Activated CD4-positive, alpha-beta memory T cell treated with anti-CD3 and anti-CD28 coated beads for 36 hours (primary cell): Measurements from ENCODE around the gene RAD51D. TPM values are rescaled to one million over a fixed set of nuclear protein-coding genes. Genes with fewer than 3 reads are reported as not detected.

ENCODE experiments used
- CTCF ChIA-PET: fragments of 350-600 bp; sonication (Branson Sonifier 250); formaldehyde crosslinking; loops from one replicate; lab custom pipeline; 2021; ENCODE audit warnings: antibody characterized with exemption, inconsistent platforms; lab: Charles Lee
- POLR2A ChIA-PET: fragments of 350-600 bp; sonication (Branson Sonifier 250); formaldehyde crosslinking; loops from one replicate; lab custom pipeline; 2021; ENCODE audit warnings: antibody characterized with exemption; lab: Charles Lee
- DNase-seq: peaks from one replicate; pipeline ENCODE4 v3.0.0-alpha.2; 2020
- H3K27ac Mint-ChIP-seq: one replicate; pipeline ENCODE4 v1.8.0; 2021; ENCODE audit warnings: mixed read lengths
- H3K27me3 Mint-ChIP-seq: one replicate; pipeline ENCODE4 v1.8.0; 2021; ENCODE audit warnings: mixed read lengths
- H3K36me3 Mint-ChIP-seq: one replicate; pipeline ENCODE4 v1.8.0; 2021; ENCODE audit warnings: mixed read lengths
- H3K4me1 Mint-ChIP-seq: one replicate; pipeline ENCODE4 v1.8.0; 2021; ENCODE audit warnings: low read depth, mixed read lengths
- H3K4me3 Mint-ChIP-seq: one replicate; pipeline ENCODE4 v1.8.0; 2021; ENCODE audit warnings: mild to moderate bottlenecking, mixed read lengths
- H3K9me3 Mint-ChIP-seq: one replicate; pipeline ENCODE4 v1.8.0; 2021; ENCODE audit warnings: mixed read lengths
- intact Hi-C: fragments of 100-400 bp; cut with micrococcal nuclease; formaldehyde crosslinking; loops from one replicate; pipeline ENCODE4 v1.15.1; 2023
- total RNA-seq, 2 experiments: library from RNA; stranded (reverse); gene quantifications; one replicate each; pipeline ENCODE4 v1.2.3, GENCODE V29; 2021

The RAD51D gene
- total RNA-seq, 2 experiments from 2014 or later: 29.7 to 36.7 TPM

DNA sequence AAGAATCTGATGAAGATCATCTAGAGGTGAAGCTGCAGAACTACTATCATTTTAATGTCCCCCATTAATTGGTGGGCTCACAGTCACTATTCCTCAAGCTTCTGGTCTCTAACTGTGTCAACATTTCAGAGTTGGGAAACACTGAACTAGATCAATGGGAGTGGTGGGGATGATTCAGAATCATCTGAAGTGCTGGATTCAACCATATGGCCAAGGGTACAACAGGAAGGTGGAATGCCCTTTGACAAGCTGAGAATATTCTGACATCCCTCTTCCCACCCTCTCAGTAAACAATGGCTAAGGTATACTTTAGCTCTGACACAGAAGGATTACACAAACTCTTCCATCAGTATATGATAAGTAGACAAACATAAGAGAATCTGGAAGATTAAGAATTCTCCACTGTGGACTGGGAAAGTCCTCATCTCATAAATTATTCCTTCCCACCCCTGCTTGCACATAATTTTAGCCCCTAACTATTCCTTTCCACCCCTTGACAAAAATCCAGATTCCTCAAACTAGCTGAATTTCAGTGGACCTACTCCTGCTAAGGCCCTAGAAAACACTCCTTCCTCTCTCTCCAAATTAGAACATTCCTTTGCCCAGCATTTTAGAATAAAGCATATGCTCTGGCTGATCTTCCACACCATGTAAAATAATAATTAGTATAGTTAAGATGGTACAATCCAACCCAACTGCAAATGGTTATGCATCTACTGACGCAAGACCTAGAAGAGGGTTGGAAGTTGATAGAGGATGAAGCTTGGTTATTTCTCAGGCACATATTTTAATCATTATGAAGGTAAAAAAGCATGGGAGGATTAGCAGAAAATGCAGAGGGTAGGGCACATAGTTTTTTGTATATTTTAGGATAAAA, 39.9 kb downstream of the RAD51D start:
- CTCF ChIA-PET: interaction anchor here (0.8 to 2.4 kb wide), 6 partner anchors 9 to 57 kb away, joined by 3 to 8 read pairs (median 5); partner anchors contain the start of genes FNDC8 and RFFL
- DNase-seq: no peak
- H3K9me3 Mint-ChIP-seq: no peaks in the 10 kb centered on the region
- intact Hi-C loops: loop anchor here (1.0 to 2.0 kb wide), 2 partner anchors 9 to 17 kb away; partner anchors contain the start of gene RFFL
- peak overlapping the region; percentile 81 for H3K27ac Mint-ChIP-seq
- H3K27me3 Mint-ChIP-seq: no peaks in the 10 kb centered on the region
- peaks cover 2% of the 10 kb centered on the region for H3K36me3 Mint-ChIP-seq
- H3K4me3 Mint-ChIP-seq: no peak overlapping the region
- peaks cover 68% of the 10 kb centered on the region for H3K4me1 Mint-ChIP-seq
- POLR2A ChIA-PET: interaction anchor here (1.2 to 1.4 kb wide), 2 partner anchors 16 to 33 kb away, joined by 3 to 6 read pairs; partner anchors contain the start of gene RFFL

DNA sequence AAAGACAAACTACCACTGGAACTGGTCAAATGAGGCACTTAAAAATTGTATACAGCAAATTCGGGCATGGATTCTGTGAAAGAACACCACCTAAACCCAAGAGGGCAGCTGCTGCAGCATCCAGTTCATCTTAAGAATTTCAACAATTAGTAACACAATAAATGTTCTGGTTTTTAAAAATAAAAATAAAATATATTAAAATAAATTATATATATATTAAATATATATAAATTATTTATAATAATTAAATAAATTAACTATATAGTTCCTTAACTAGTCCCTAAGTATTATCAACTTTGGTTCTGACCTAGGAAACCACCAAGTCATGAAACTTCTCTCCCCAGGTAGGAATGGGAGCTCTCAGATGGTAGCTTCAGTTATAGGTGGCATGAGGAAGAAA, 42.8 kb downstream of the RAD51D start:
- Mint-ChIP-seq H3K36me3 (peaks cover 5% of the 10 kb centered on the region), H3K4me1 (peaks cover 76% of the 10 kb centered on the region), H3K27ac (no peak overlapping the region), H3K27me3 (no peaks in the 10 kb centered on the region), H3K4me3 (no peak overlapping the region), H3K9me3 (no peaks in the 10 kb centered on the region)
- ChIA-PET POLR2A (interaction anchor here (1.3 to 1.5 kb wide), 2 partner anchors 13 to 54 kb away, joined by 5 to 7 read pairs; partner anchors contain the start of gene RFFL), CTCF (interaction anchor here (1.1 to 1.8 kb wide), 2 partner anchors 13 to 14 kb away, joined by 4 to 6 read pairs; partner anchors contain the start of gene RFFL)
- intact Hi-C loops: no loop called here
- no peak for DNase-seq

DNA sequence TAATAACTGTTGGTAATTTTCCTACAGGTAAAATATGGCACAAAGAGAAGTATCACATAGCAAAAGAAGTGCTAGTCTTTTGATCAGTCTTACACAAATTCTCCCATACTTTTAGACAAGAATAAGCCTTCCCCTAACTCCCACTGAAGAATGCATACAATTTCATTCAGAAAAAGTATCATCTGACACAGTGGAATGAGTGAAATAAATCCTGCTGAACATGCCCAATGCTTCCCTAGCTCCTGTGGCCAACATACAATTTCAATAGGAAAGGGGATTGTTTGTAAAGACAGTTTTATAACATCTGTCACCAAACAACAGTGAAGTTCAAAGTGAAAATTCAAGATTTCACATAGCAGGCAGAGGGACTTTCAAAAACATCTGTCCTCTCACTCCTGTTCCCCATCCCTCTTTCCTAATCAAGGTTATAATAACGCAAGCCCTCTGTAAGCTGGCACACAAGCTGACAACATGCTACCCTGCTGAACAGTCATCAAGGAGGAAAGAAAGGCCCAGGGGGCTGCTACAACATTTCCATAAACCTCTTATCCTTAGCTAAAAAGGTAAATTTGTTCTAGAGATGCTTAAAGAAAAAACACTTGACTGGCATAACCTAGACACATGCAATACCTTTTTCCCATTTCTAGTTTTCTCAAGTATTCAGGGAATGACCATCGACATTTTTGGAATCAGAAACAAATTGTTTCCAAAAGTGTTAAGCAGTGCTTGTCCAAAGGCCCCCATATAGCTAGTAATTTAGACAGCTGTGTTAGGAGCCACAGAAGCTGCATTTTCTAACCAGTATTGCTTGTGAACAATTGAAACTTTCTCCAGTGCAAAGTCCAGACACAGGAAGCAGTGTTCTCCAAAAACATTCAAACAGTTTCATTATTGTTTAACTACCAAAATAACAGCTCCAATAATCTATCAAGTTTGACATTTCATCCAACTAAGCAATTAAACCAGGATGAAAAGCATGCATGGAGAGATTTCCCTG, 44.7 kb downstream of the RAD51D start:
- H3K4me3 Mint-ChIP-seq: peak overlapping the region; percentile 17
- CTCF ChIA-PET: interaction anchor here (0.7 to 2.3 kb wide), 9 partner anchors 8 to 101 kb away, joined by 3 to 10 read pairs (median 4); partner anchors contain the start of gene RFFL
- no peak for DNase-seq
- H3K36me3 Mint-ChIP-seq: peaks cover 9% of the 10 kb centered on the region
- peaks cover 69% of the 10 kb centered on the region for H3K4me1 Mint-ChIP-seq
- peak overlapping the region; percentile 85 for H3K27ac Mint-ChIP-seq
- POLR2A ChIA-PET: interaction anchor here (0.7 to 4.6 kb wide), 6 partner anchors 7 to 91 kb away, joined by 3 to 41 read pairs (median 8); partner anchors contain the start of gene RFFL
- H3K27me3 Mint-ChIP-seq: no peaks in the 10 kb centered on the region
- H3K9me3 Mint-ChIP-seq: no peaks in the 10 kb centered on the region
- intact Hi-C loops: no loop called here

DNA sequence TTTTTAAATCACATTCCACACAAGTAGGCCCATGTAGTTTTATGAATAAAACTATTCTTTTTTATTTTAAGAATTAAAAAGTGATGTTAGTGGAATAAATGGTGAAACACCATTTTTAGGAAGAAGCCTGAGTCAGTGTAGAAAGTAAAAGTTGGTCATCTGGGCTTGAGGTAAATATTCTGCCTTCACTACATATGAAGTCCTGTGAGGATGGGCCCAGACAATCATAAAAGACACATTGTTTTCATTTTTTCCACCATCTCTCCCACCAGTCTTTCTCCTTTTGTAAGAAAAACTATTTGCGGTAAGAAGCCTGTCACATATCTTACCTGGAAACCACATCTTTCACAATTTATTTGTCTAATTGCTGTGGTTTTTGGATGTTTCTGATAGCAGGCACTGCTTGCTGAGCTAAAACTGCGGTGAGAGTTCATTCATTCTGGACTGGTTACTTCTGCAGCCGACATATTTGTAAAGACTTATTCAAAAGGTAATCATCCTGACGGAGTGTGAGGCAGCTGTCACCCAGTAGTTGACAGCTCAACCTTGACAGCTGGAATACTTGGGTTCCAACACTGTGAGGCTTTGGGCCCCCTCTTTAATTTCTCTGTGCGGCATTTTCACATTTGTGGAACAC, 45.6 kb downstream of the RAD51D start:
- Mint-ChIP-seq H3K4me3 (peak overlapping the region; percentile 44), H3K27ac (peak overlapping the region; percentile 85), H3K4me1 (peaks cover 69% of the 10 kb centered on the region), H3K27me3 (no peaks in the 10 kb centered on the region), H3K36me3 (peaks cover 9% of the 10 kb centered on the region), H3K9me3 (no peaks in the 10 kb centered on the region)
- ChIA-PET CTCF (interaction anchor here (0.7 to 2.3 kb wide), 7 partner anchors 8 to 51 kb away, joined by 3 to 10 read pairs (median 4); partner anchors contain the start of gene RFFL), POLR2A (interaction anchor here (0.7 to 4.6 kb wide), 7 partner anchors 8 to 90 kb away, joined by 3 to 41 read pairs (median 5); partner anchors contain the start of gene RFFL)
- peak; percentile 35 for DNase-seq
- intact Hi-C loops: loop anchor here (1.0 kb wide), 5 partner anchors 8 to 28 kb away; partner anchors contain the start of gene RFFL

DNA sequence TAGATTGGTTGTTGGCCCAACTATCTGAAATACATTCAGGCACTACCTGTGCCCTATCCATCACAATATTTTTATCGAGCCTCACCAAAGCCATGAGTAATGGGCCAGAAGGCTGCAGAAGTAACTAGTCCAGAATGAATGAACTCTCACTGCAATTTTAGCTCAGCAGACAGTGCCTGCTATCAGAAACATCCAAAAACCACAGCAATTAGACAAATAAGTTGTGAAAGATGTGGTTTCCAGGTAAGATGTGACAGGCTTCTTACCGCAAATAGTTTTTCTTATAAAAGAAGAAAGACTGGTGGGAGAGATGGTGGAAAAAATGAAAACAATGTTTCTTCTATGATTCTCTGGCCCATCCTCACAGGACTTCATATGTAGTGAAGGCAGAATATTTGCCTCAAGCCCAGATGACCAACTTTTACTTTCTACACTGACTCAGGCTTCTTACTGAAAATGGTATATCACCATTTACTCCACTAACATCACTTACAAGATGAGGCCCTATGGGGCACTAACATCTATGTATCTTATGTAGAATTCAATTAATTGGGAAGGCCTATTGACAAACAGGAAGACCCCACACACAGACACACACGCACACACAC, 46.4 kb downstream of the RAD51D start:
- H3K36me3 Mint-ChIP-seq: peaks cover 11% of the 10 kb centered on the region
- intact Hi-C loops: loop anchor here (1.0 kb wide), 5 partner anchors 9 to 27 kb away; partner anchors contain the start of gene RFFL
- no peaks in the 10 kb centered on the region for H3K9me3 Mint-ChIP-seq
- DNase-seq: no peak
- peak overlapping the region; percentile 44 for H3K4me3 Mint-ChIP-seq
- H3K4me1 Mint-ChIP-seq: peaks cover 74% of the 10 kb centered on the region
- POLR2A ChIA-PET: interaction anchor here (1.0 to 4.6 kb wide), 6 partner anchors 9 to 50 kb away, joined by 4 to 41 read pairs (median 8); partner anchors contain the start of gene RFFL
- H3K27ac Mint-ChIP-seq: peak overlapping the region; percentile 85
- H3K27me3 Mint-ChIP-seq: no peaks in the 10 kb centered on the region
- CTCF ChIA-PET: interaction anchor here (0.7 to 2.3 kb wide), 6 partner anchors 9 to 51 kb away, joined by 4 to 13 read pairs (median 6); partner anchors contain the start of gene RFFL

DNA sequence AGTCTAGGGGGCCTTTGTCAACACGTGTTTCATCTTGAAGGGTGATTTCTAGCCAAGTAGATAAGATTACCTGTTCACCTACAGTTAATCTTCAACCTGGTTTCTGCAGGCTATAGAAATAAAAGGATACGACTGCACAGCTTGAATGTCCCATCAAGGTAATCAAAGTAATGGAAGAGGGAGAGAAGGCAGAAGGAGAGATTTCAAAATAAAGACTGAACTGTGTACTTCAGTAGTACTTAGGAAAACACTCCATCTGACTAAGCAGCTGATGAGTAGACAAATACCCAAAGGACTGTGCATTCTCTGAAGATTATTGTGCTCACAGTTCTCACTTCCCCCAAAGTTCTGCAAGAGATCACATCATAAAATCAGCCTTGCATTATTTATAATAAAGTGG, 50.3 kb downstream of the RAD51D start:
- peaks cover 12% of the 10 kb centered on the region for H3K36me3 Mint-ChIP-seq
- ChIA-PET POLR2A (no interaction called here), CTCF (interaction anchor here (1.4 kb wide), 1 partner anchor 46 kb away, joined by 3 read pairs; no protein-coding TSS in a partner anchor)
- H3K27ac Mint-ChIP-seq: no peak overlapping the region
- no peaks in the 10 kb centered on the region for H3K9me3 Mint-ChIP-seq
- H3K4me1 Mint-ChIP-seq: peaks cover 80% of the 10 kb centered on the region
- no peaks in the 10 kb centered on the region for H3K27me3 Mint-ChIP-seq
- no peak for DNase-seq
- intact Hi-C loops: no loop called here
- H3K4me3 Mint-ChIP-seq: no peak overlapping the region

DNA sequence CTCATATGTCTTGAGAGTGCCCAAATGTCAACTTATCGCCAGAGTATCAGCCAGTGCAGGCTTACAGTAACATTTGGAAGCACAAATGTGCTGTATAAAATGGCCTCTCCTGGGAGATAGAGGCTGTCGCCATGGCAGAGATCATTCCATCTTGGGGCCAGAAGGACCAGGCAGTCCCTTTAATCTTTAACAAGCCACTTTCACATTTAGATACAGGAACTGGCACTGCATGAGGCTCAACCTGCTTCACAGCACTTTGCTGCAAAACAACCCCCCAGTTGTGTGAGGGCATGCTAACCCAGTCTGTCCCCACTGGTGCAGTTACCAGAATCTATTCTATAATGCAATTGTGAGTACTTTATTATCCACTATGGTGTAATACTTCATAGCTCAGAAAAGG, 51.4 kb downstream of the RAD51D start:
- H3K9me3 Mint-ChIP-seq: no peaks in the 10 kb centered on the region
- H3K27me3 Mint-ChIP-seq: no peaks in the 10 kb centered on the region
- peaks cover 79% of the 10 kb centered on the region for H3K4me1 Mint-ChIP-seq
- peaks cover 12% of the 10 kb centered on the region for H3K36me3 Mint-ChIP-seq
- ChIA-PET CTCF (interaction anchor here (0.6 to 1.3 kb wide), 3 partner anchors 10 to 39 kb away, joined by 3 to 4 read pairs (median 3); no protein-coding TSS in a partner anchor), POLR2A (no interaction called here)
- DNase-seq: no peak
- no peak overlapping the region for H3K27ac Mint-ChIP-seq
- intact Hi-C loops: no loop called here
- no peak overlapping the region for H3K4me3 Mint-ChIP-seq

DNA sequence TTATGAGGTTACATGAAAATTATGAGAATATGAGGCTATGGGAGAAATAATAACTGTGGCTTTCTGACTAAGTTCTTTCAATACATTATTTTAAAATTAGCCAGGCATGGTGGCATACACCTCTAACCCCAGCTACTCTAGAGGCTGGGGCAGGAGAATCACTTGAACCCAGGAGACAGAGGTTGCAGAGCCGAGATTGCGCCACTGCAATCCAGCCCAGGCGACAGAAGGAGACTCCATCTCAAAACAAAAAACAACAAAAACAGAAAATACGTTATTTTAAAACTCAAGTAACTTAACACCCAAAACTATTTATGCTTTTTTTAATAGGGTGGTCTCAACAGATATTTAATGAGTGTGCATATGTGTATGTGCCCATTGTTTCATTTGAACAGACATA, 53.8 kb downstream of the RAD51D start:
- Mint-ChIP-seq H3K9me3 (no peaks in the 10 kb centered on the region), H3K27me3 (no peaks in the 10 kb centered on the region), H3K36me3 (peaks cover 19% of the 10 kb centered on the region), H3K4me1 (peaks cover 76% of the 10 kb centered on the region), H3K4me3 (no peak overlapping the region), H3K27ac (no peak overlapping the region)
- no peak for DNase-seq
- CTCF ChIA-PET: interaction anchor here (0.8 to 3.4 kb wide), 2 partner anchors 17 to 19 kb away, joined by 5 to 18 read pairs; no protein-coding TSS in a partner anchor
- intact Hi-C loops: no loop called here
- POLR2A ChIA-PET: interaction anchor here (4.0 kb wide), 1 partner anchor 16 kb away, joined by 27 read pairs; no protein-coding TSS in a partner anchor

DNA sequence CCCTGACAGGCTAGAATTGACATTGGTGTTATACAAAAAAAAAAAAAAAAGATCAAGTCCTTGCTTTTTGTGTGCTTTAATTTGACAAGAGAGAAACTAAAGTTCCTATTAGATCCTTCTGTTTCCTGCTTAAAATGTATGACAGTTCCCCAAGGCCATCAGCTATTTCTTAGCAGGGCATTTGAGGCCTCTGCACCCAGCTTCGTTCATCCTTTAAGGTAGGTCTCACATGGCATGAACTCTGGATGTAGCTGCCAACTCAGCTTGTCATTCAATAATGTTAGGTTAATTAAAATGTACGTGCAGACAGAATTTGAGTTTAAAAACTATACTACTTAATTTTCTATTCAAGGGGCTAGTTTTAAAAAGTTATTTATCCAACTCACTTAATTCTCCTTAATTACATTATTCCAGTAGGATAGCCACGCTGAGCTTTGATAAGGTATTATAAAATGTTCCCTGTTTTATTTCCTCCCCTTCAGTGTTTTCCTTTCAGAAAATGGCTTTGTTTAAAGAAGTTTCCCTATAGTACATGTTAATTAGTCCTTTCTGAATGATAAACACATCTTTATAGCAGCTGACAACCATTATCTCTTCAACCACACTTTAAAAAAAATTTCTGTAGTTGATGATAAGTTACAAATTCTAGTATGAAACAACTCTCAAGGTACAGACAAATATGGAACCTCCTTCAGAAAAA, 55.0 kb downstream of the RAD51D start:
- peaks cover 21% of the 10 kb centered on the region for H3K36me3 Mint-ChIP-seq
- peak overlapping the region; percentile 13 for H3K27ac Mint-ChIP-seq
- intact Hi-C loops: loop anchor here (5.0 kb wide), 2 partner anchors 82 to 743 kb away; partner anchors contain the start of genes LIG3 and TAF15
- no peak overlapping the region for H3K4me3 Mint-ChIP-seq
- no peaks in the 10 kb centered on the region for H3K9me3 Mint-ChIP-seq
- no peaks in the 10 kb centered on the region for H3K27me3 Mint-ChIP-seq
- no peak for DNase-seq
- peaks cover 70% of the 10 kb centered on the region for H3K4me1 Mint-ChIP-seq
- ChIA-PET CTCF (interaction anchor here (0.7 to 3.4 kb wide), 10 partner anchors 8 to 84 kb away, joined by 3 to 18 read pairs (median 9); no protein-coding TSS in a partner anchor), POLR2A (interaction anchor here (1.1 to 4.0 kb wide), 9 partner anchors 9 to 90 kb away, joined by 5 to 41 read pairs (median 9); no protein-coding TSS in a partner anchor)
